Tibial artery (tissue), 4 donors: Measurements from ENCODE around the gene POU2AF1.

Experiments used
- DNase-seq, 2 donors: peaks; one replicate each; pipeline ENCODE4 v3.0.0-alpha.2; 2019
- H3K27ac ChIP-seq, 2 donors: fragments of 200-600 bp; sonication (generic) in 1 of 2; 1 replicate in 1 of 2; 2 replicates in 1 of 2; pipeline ENCODE4 v1.5.1; 2018 to 2019; ENCODE audit warnings: mild to moderate bottlenecking in 1 of 2
- H3K27me3 ChIP-seq, 2 donors: fragments of 200-600 bp; sonication (generic) in 1 of 2; one replicate each; pipeline versions ENCODE4 v1.5.1 to v1.6.0; 2016 to 2019
- H3K36me3 ChIP-seq, 3 donors: fragments of 200-600 bp; sonication (generic) in 2 of 3; one replicate each; pipeline ENCODE4 v1.5.1; 2016 to 2019; ENCODE audit warnings: mild to moderate bottlenecking in 2 of 3
- H3K4me1 ChIP-seq, 4 donors: fragments of 200-600 bp; sonication (generic) in 2 of 4; 1 replicate in 3 of 4; 2 replicates in 1 of 4; pipeline ENCODE4 v1.5.1; 2016 to 2019
- H3K4me3 ChIP-seq, 2 donors: fragments of 200-600 bp; sonication (generic) in 1 of 2; 1 replicate in 1 of 2; 2 replicates in 1 of 2; pipeline ENCODE4 v1.5.1; 2018 to 2019; ENCODE audit warnings: mild to moderate bottlenecking in 2 of 2
- H3K9me3 ChIP-seq, 3 donors: fragments of 200-600 bp; sonication (generic) in 1 of 3; one replicate each; pipeline ENCODE4 v1.5.1; 2016 to 2019
- CTCF ChIP-seq, 2 experiments: fragments of 200-600 bp in 1 of 2; fragments of 450-650 bp in 1 of 2; IDR thresholded peaks; one replicate each; pipeline ENCODE4 v1.5.1; 2017 to 2019; ENCODE audit warnings: antibody characterized with exemption in 2 of 2, mild to moderate bottlenecking in 1 of 2, moderate library complexity in 1 of 2
- intact Hi-C: fragments of 100-400 bp; cut with DNase I; formaldehyde crosslinking; loops from one replicate; pipeline ENCODE4 v1.15.0; 2023; ENCODE audit warnings: low total_unique reads

Gene POU2AF1

GRCh38 chr11:111367411-111368284, 11.4 kb downstream of the POU2AF1 start:
- no peak for DNase-seq
- intact Hi-C loops = no loop called here
- H3K27me3 ChIP-seq = no peaks in the 10 kb centered on the region
- no peaks in the 10 kb centered on the region for H3K4me1 ChIP-seq
- no peak overlapping the region for H3K4me3 ChIP-seq
- H3K36me3 ChIP-seq = no peaks in the 10 kb centered on the region
- TF ChIP-seq CTCF (IDR thresholded peaks at IDR 0.05) = no peak
- H3K27ac ChIP-seq = no peak overlapping the region
- H3K9me3 ChIP-seq = no peaks in the 10 kb centered on the region

- no peak overlapping the region for H3K4me3 ChIP-seq
- intact Hi-C loops = no loop called here
- no peaks in the 10 kb centered on the region for H3K9me3 ChIP-seq
- no peak for DNase-seq
- no peak for TF ChIP-seq CTCF (IDR thresholded peaks at IDR 0.05)
- H3K27me3 ChIP-seq = no peaks in the 10 kb centered on the region
- H3K36me3 ChIP-seq = no peaks in the 10 kb centered on the region
- H3K4me1 ChIP-seq = no peaks in the 10 kb centered on the region
- no peak overlapping the region for H3K27ac ChIP-seq
These were observed 12.3 kb downstream of the POU2AF1 start for GRCh38 chr11:111366560-111367410.

GRCh38 chr11:111365722-111366559, 13.1 kb downstream of the POU2AF1 start:
- H3K4me3 ChIP-seq = no peak overlapping the region
- no peaks in the 10 kb centered on the region for H3K27me3 ChIP-seq
- H3K4me1 ChIP-seq = no peaks in the 10 kb centered on the region
- H3K36me3 ChIP-seq = no peaks in the 10 kb centered on the region
- no peak for TF ChIP-seq CTCF (IDR thresholded peaks at IDR 0.05)
- no peak overlapping the region for H3K27ac ChIP-seq
- no peak for DNase-seq
- intact Hi-C loops = no loop called here
- H3K9me3 ChIP-seq = no peaks in the 10 kb centered on the region

- no peak overlapping the region for H3K27ac ChIP-seq
- no peaks in the 10 kb centered on the region for H3K27me3 ChIP-seq
- H3K4me3 ChIP-seq = no peak overlapping the region
- no peaks in the 10 kb centered on the region for H3K36me3 ChIP-seq
- DNase-seq = no peak
- intact Hi-C loops = no loop called here
- TF ChIP-seq CTCF (IDR thresholded peaks at IDR 0.05) = no peak
- H3K4me1 ChIP-seq = no peaks in the 10 kb centered on the region
- no peaks in the 10 kb centered on the region for H3K9me3 ChIP-seq
These were observed 14.6 kb downstream of the POU2AF1 start for GRCh38 chr11:111364503-111364902.

GRCh38 chr11:111363985-111364384, 15.1 kb downstream of the POU2AF1 start:
- H3K36me3 ChIP-seq = no peaks in the 10 kb centered on the region
- no peaks in the 10 kb centered on the region for H3K4me1 ChIP-seq
- no peak overlapping the region for H3K27ac ChIP-seq
- no peaks in the 10 kb centered on the region for H3K27me3 ChIP-seq
- H3K9me3 ChIP-seq = no peaks in the 10 kb centered on the region
- H3K4me3 ChIP-seq = no peak overlapping the region
- DNase-seq = no peak
- no peak for TF ChIP-seq CTCF (IDR thresholded peaks at IDR 0.05)
- intact Hi-C loops = no loop called here
